ENCODE measurements around the gene SPATA24. TPM values are rescaled to one million over a fixed set of nuclear protein-coding genes. Genes with fewer than 3 reads are reported as not detected.
"Not testable (repeated sequence)": the region's sequence is repeated elsewhere in the genome, so short reads cannot be mapped to it uniquely, and the experiment has no call there.

The SPATA24 gene
- total RNA-seq, 1 experiment from 2014 or later, result 6.5 TPM

DNA sequence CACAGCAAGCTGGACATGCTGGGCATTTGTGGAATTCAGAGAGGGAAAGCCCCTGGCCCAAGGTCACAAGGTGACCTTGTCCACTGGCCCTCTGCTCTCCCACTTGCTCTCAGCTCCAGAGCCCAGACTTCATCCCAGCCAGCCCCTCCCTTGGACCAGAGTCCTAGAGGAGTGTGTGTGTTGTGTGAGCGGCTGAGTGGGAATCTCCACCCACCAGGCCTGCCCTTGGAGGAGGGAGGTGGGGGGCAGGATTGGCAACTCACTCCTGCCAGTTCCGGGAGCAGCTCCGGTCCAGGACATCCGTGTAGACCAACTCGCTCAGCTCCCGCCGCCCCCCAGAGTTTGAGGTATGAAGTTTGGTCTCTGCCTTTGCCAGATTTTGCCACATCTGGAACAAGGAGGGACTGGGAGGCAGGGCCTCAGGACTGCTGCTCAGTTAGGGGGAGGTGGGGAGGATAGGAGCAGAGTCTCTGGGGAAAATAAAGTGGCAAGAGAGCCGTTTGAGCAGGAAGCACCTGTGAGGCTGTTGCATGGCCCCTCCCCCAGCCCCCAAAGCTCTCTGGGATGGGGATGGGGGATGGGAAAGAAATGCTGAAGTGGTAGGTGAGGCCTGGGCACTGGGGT lies 15.6 kb downstream of the SPATA24 start:
- no peaks in the 10 kb centered on the region for H3K27me3 ChIP-seq (ENCODE audit: insufficient read depth, low read depth)
- no peaks in the 10 kb centered on the region for H4K20me1 ChIP-seq (ENCODE audit: insufficient read depth)
- BruUV-seq (replicated peaks), result no TSS peak
- H3K4me3 ChIP-seq, result no peak overlapping the region
- H3F3A ChIP-seq (ENCODE audit: insufficient read depth, low read depth), result peaks cover 40% of the 10 kb centered on the region
- DNase-seq, result no peak
- no peak overlapping the region for H3K27ac ChIP-seq
- intact Hi-C loops (cut with micrococcal nuclease; ENCODE audit: unreplicated experiment), result no loop called here
- TF ChIP-seq EZH2 (IDR thresholded peaks at IDR 0.05; ENCODE audit: low read depth) (no peak), CTCF (conservative IDR thresholded peaks at IDR 0.05) (no peak)
- ChIA-PET POLR2A (ENCODE audit: unreplicated experiment) (interaction anchor here (0.7 kb wide), 1 partner anchor 85 kb away, joined by 3 read pairs; no protein-coding TSS in a partner anchor), CTCF (no interaction called here)
- no peaks in the 10 kb centered on the region for H3K9me2 ChIP-seq (ENCODE audit: insufficient read depth)
- H2AFZ ChIP-seq, result no peak overlapping the region
- no peak overlapping the region for H3K4me2 ChIP-seq
- peaks cover 56% of the 10 kb centered on the region for H3K4me1 ChIP-seq (replicated peaks; ENCODE audit: insufficient read depth)
- H3K9me3 ChIP-seq (ENCODE audit: insufficient read depth, low read depth), result no peaks in the 10 kb centered on the region
- H3K79me2 ChIP-seq (ENCODE audit: low read depth), result no peaks in the 10 kb centered on the region
- H3K36me3 ChIP-seq (ENCODE audit: low read depth), result no peaks in the 10 kb centered on the region

DNA sequence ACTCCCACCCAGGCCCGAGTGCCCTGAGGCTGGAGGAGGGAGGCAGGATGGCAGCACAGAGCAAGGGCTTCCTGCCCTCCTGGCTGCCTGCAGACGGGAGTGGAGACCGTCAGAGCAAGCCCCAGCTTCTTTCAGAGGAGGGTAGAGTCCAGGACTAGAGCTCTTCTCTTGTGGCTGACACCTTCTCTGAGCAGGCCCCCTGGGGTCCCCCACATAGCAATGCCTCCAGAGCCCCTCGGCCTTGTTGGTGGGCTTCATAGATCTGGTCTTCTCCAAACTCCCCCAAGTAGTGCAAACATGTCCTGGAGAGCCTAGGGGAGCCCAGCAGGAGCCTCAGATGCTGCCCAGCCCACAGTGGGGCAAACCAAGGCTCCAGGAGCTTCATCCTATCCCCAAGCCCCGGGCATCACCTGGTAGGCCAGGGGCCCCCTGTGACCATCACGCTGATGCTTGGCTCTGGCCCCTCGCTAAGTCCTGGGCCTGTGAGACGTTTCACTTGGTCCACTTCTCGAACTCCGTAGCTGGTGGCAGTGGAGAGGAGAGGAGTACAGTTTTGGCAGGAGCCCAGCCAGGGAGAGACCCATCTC lies 16.2 kb downstream of the SPATA24 start:
- Histone ChIP-seq H4K20me1 (ENCODE audit: insufficient read depth) (no peaks in the 10 kb centered on the region), H3K27ac (no peak overlapping the region), H3K9me2 (ENCODE audit: insufficient read depth) (no peaks in the 10 kb centered on the region), H3K27me3 (ENCODE audit: insufficient read depth, low read depth) (no peaks in the 10 kb centered on the region), H3K36me3 (ENCODE audit: low read depth) (no peaks in the 10 kb centered on the region), H3K4me1 (replicated peaks; ENCODE audit: insufficient read depth) (peaks cover 62% of the 10 kb centered on the region), H3K4me2 (no peak overlapping the region), H2AFZ (no peak overlapping the region), H3K4me3 (no peak overlapping the region), H3K9me3 (ENCODE audit: insufficient read depth, low read depth) (no peaks in the 10 kb centered on the region), H3F3A (ENCODE audit: insufficient read depth, low read depth) (peaks cover 41% of the 10 kb centered on the region), H3K79me2 (ENCODE audit: low read depth) (no peaks in the 10 kb centered on the region)
- intact Hi-C loops (cut with micrococcal nuclease; ENCODE audit: unreplicated experiment), result no loop called here
- TF ChIP-seq CTCF (conservative IDR thresholded peaks at IDR 0.05), result no peak
- no peak for TF ChIP-seq EZH2 (IDR thresholded peaks at IDR 0.05; ENCODE audit: low read depth)
- ChIA-PET POLR2A (ENCODE audit: unreplicated experiment) (interaction anchor here (0.7 kb wide), 1 partner anchor 86 kb away, joined by 3 read pairs; no protein-coding TSS in a partner anchor), CTCF (no interaction called here)
- BruUV-seq (replicated peaks), result no TSS peak
- DNase-seq, result no peak

GRCh38 chr5:139386956-139387355 lies 16.9 kb downstream of the SPATA24 start:
- CTCF ChIA-PET, result interaction anchor here (0.6 kb wide), 1 partner anchor 637 kb away, joined by 15 read pairs; no protein-coding TSS in a partner anchor
- H2AFZ ChIP-seq; H3K79me2 ChIP-seq (ENCODE audit: low read depth); H3K27ac ChIP-seq; intact Hi-C loops (cut with micrococcal nuclease; ENCODE audit: unreplicated experiment); H3K36me3 ChIP-seq (ENCODE audit: low read depth); H4K20me1 ChIP-seq (ENCODE audit: insufficient read depth); BruUV-seq (replicated peaks); H3K4me2 ChIP-seq; H3K4me3 ChIP-seq; H3K9me3 ChIP-seq (ENCODE audit: insufficient read depth, low read depth); H3K9me2 ChIP-seq (ENCODE audit: insufficient read depth); DNase-seq; H3K27me3 ChIP-seq (ENCODE audit: insufficient read depth, low read depth); POLR2A ChIA-PET (ENCODE audit: unreplicated experiment): not testable (repeated sequence)
- Histone ChIP-seq H3F3A (ENCODE audit: insufficient read depth, low read depth) (peaks cover 46% of the 10 kb centered on the region), H3K4me1 (replicated peaks; ENCODE audit: insufficient read depth) (peaks cover 68% of the 10 kb centered on the region)
